ENCODE data around the gene PSMG2. TPM values are rescaled to one million over a fixed set of nuclear protein-coding genes. Genes with fewer than 3 reads are reported as not detected.

PSMG2 gene
- polyA plus RNA-seq, 1 of the 3 experiments (the other 2 are of a cell fraction), result 36.0 TPM

DNA sequence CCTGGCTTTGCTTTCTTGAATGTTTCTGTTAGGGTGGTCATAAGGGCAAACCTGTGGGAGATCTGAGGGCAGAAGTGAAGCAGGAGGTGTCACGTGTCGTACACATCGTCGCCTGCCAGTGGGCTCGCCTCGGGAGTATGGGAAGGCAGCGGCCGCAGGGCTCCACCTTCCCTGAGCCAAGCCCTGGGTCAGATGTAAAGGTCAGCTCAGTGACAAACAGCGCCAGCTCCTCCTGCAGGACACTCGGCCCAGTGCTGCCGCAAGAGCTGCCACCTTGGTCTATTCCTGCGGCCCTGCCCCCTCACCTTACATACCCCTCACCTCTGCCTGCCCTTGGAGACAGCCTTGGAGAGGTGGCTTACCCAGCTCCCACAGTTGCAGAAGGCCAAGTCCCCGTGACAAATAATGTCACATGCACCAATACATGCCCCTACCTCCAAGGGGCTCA, 64.2 kb downstream of the PSMG2 start:
- ChIA-PET CTCF (interaction anchor here (0.8 to 1.8 kb wide), 4 partner anchors 9 to 167 kb away, joined by 3 to 6 read pairs (median 4); no protein-coding TSS in a partner anchor), POLR2A (no interaction called here)
- H3F3A ChIP-seq (replicated peaks; ENCODE audit: insufficient read depth), result no peaks in the 10 kb centered on the region
- H3K9ac ChIP-seq, result no peak overlapping the region
- no peaks in the 10 kb centered on the region for H3K36me3 ChIP-seq (replicated peaks in 1 of 2; ENCODE audit: control insufficient read depth in 1 of 2, insufficient read depth in 2 of 2, low read length in 1 of 2)
- TF ChIP-seq, protein P1, sequence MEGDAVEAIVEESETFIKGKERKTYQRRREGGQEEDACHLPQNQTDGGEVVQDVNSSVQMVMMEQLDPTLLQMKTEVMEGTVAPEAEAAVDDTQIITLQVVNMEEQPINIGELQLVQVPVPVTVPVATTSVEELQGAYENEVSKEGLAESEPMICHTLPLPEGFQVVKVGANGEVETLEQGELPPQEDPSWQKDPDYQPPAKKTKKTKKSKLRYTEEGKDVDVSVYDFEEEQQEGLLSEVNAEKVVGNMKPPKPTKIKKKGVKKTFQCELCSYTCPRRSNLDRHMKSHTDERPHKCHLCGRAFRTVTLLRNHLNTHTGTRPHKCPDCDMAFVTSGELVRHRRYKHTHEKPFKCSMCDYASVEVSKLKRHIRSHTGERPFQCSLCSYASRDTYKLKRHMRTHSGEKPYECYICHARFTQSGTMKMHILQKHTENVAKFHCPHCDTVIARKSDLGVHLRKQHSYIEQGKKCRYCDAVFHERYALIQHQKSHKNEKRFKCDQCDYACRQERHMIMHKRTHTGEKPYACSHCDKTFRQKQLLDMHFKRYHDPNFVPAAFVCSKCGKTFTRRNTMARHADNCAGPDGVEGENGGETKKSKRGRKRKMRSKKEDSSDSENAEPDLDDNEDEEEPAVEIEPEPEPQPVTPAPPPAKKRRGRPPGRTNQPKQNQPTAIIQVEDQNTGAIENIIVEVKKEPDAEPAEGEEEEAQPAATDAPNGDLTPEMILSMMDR (IDR thresholded peaks at IDR 0.05), result no peak
- TF ChIP-seq SMC3 (IDR thresholded peaks at IDR 0.05; ENCODE audit: low read depth, low read length) (no peak), JUND (IDR thresholded peaks at IDR 0.05) (no peak), SIN3A (IDR thresholded peaks at IDR 0.05; ENCODE audit: borderline replicate concordance, low read depth, low read length) (no peak), YY1 (IDR thresholded peaks at IDR 0.05; ENCODE audit: low read depth) (no peak), MAX (IDR thresholded peaks at IDR 0.05; ENCODE audit: low read depth) (no peak), PBX3 (IDR thresholded peaks at IDR 0.05) (no peak), NRF1 (IDR thresholded peaks at IDR 0.05; ENCODE audit: low read depth, low read length) (no peak), GABPA (IDR thresholded peaks at IDR 0.05; ENCODE audit: low read depth) (no peak), TAF1 (IDR thresholded peaks at IDR 0.05; ENCODE audit: borderline replicate concordance, low read depth, low read length) (no peak), RAD21 (IDR thresholded peaks at IDR 0.05; ENCODE audit: low read length) (no peak), FOXM1 (IDR thresholded peaks at IDR 0.05; ENCODE audit: low read depth) (no peak), MEF2A (IDR thresholded peaks at IDR 0.05; ENCODE audit: borderline replicate concordance, low read depth) (no peak), MXI1 (IDR thresholded peaks at IDR 0.05; ENCODE audit: low read depth, low read length) (no peak), CHD2 (IDR thresholded peaks at IDR 0.05; ENCODE audit: low read length, partially characterized antibody) (no peak), GATA2 (CRISPR knock-in tag; IDR thresholded peaks at IDR 0.05) (no peak), POLR2AphosphoS5 (IDR thresholded peaks at IDR 0.05; ENCODE audit: low read depth, low read length) (no peak)
- H3K9me2 ChIP-seq, result no peaks in the 10 kb centered on the region
- H3K79me2 ChIP-seq (ENCODE audit: insufficient read depth), result no peaks in the 10 kb centered on the region
- no peak overlapping the region for H2AFZ ChIP-seq (ENCODE audit: low read depth)
- no peaks in the 10 kb centered on the region for H3K27me3 ChIP-seq (ENCODE audit: insufficient read depth)
- no peak overlapping the region for H3K4me3 ChIP-seq (ENCODE audit: low read depth in 2 of 2, low read length in 1 of 2)
- H3K9me3 ChIP-seq, result no peaks in the 10 kb centered on the region
- no peak overlapping the region for H3K4me2 ChIP-seq
- no peaks in the 10 kb centered on the region for H3K4me1 ChIP-seq (ENCODE audit: control insufficient read depth in 1 of 2, insufficient read depth in 2 of 2, low read depth in 1 of 2, low read length in 1 of 2)
- H3K27ac ChIP-seq (ENCODE audit: low read depth in 2 of 2, low read length in 1 of 2), result no peak overlapping the region
- WGBS (ENCODE audit: low lambda C conversion rate), result 83% methylated on average over 8 of the region's 13 CpGs
- DNase-seq, result no peak
- no peaks in the 10 kb centered on the region for H4K20me1 ChIP-seq (ENCODE audit: insufficient read depth)
